ENCODE results near the gene CYP2A6. TPM values are rescaled to one million over a fixed set of nuclear protein-coding genes. Genes with fewer than 3 reads are reported as not detected.

CYP2A6 gene
- total RNA-seq, 1 donor from 2014 or later: not detected

GRCh38 chr19:40807147-40808020 lies 42.9 kb downstream of the CYP2A6 start:
- H3K36me3 ChIP-seq (ENCODE audit: control insufficient read depth, insufficient read depth, low read length): peaks cover 3% of the 10 kb centered on the region
- no peak overlapping the region for H3K4me3 ChIP-seq (ENCODE audit: low read depth, low read length)
- no peak for DNase-seq (ENCODE audit: low read depth)
- peak; percentile 36 for TF ChIP-seq CTCF (IDR thresholded peaks at IDR 0.05; ENCODE audit: insufficient read depth, low read length, poor library complexity, severe bottlenecking)
- peaks cover 6% of the 10 kb centered on the region for H3K27me3 ChIP-seq (ENCODE audit: control insufficient read depth, insufficient read depth, low read length)

- Histone ChIP-seq H3K36me3 (ENCODE audit: control insufficient read depth, insufficient read depth, low read length) (peaks cover 3% of the 10 kb centered on the region), H3K4me3 (ENCODE audit: low read depth, low read length) (no peak overlapping the region), H3K27me3 (ENCODE audit: control insufficient read depth, insufficient read depth, low read length) (no peaks in the 10 kb centered on the region)
- TF ChIP-seq CTCF (IDR thresholded peaks at IDR 0.05; ENCODE audit: insufficient read depth, low read length, poor library complexity, severe bottlenecking): peak; percentile 98
- DNase-seq (ENCODE audit: low read depth): peak; percentile 95
Observed at GRCh38 chr19:40806423-40807146, 43.7 kb downstream of the CYP2A6 start.

GRCh38 chr19:40805258-40805868 lies 44.9 kb downstream of the CYP2A6 start:
- TF ChIP-seq CTCF (IDR thresholded peaks at IDR 0.05; ENCODE audit: insufficient read depth, low read length, poor library complexity, severe bottlenecking): no peak

GRCh38 chr19:40804783-40805242 lies 45.4 kb downstream of the CYP2A6 start:
- no peak for DNase-seq (ENCODE audit: low read depth)
- Histone ChIP-seq H3K4me3 (ENCODE audit: low read depth, low read length) (no peak overlapping the region), H3K36me3 (ENCODE audit: control insufficient read depth, insufficient read depth, low read length) (peaks cover 3% of the 10 kb centered on the region)

More at GRCh38 chr19:40805258-40805868, 44.9 kb downstream of the CYP2A6 start:
- no peak overlapping the region for H3K4me3 ChIP-seq (ENCODE audit: low read depth, low read length)
- no peaks in the 10 kb centered on the region for H3K27me3 ChIP-seq (ENCODE audit: control insufficient read depth, insufficient read depth, low read length)
- H3K36me3 ChIP-seq (ENCODE audit: control insufficient read depth, insufficient read depth, low read length): peaks cover 3% of the 10 kb centered on the region
- DNase-seq (ENCODE audit: low read depth): no peak

More at GRCh38 chr19:40804783-40805242, 45.4 kb downstream of the CYP2A6 start:
- H3K27me3 ChIP-seq (ENCODE audit: control insufficient read depth, insufficient read depth, low read length): no peaks in the 10 kb centered on the region
- no peak for TF ChIP-seq CTCF (IDR thresholded peaks at IDR 0.05; ENCODE audit: insufficient read depth, low read length, poor library complexity, severe bottlenecking)

Measured in kidney epithelial cell (primary cell).